Activated CD4-positive, alpha-beta T cell treated with anti-CD3 and anti-CD28 coated beads for 24 hours (primary cell): ENCODE results near the gene BAG3.

ENCODE experiments used
- DNase-seq, 2 donors: peaks; one replicate each; pipeline ENCODE4 v3.0.0-alpha.2; 2020; ENCODE audit warnings: low read depth in 2 of 2

BAG3 gene

DNA sequence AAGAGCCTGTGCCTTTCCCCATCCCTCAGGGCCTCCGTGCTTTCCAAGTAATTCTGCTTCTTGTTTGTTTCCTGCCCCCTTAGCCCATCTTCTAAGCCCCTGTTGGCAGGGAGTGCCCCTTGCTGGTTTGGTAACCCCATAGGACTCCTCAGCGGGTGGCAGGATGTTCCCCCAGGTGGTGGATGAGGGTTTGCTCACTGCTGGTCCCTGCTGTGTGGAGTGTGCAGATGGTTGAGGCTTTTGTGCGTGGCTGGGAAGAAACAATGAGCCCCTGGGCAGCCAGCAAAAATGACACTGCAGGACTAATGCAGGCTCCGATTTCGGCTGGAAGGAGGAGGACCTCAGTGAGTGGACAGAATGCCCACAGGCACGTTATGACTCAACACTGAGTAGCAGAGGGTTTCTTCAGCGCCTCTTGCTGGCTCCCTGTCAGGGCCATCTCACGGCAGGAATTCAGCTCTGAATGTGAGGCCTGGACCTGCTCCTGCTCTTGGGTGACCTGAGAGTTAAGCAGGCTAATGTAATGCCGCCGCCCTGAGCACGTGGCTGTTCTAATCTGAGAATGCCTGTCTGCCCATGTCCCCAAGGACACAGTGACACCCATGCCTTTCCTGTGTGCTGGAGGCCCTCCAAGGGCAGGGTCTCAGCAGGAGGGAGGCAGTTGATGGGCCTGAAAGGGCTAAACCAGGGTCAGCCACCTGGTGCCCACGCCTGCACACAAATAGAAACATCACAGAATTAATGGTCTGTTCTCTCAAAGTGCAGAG is 16.6 kb downstream of the BAG3 start:
- DNase-seq, result no peak

DNA sequence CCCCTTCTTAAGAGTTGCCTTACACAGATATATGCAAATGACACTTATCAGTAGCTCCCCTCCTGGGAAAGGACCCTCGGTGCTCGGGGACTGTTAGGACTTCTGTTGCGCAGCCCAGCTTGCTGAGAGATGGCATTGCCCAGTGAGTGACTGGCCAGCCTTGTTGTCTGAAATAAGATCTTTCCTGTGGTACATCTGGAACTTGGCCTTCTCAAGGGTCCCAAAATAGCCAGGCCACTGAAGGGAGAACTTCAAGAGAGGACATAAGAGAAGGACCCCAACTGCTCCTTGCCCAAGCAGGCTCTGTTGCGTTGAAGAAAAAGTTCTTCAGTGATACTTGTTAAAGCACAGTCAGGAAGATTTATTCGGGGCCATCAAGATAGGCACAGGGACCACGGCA is 17.3 kb downstream of the BAG3 start:
- DNase-seq, result no peak

DNA sequence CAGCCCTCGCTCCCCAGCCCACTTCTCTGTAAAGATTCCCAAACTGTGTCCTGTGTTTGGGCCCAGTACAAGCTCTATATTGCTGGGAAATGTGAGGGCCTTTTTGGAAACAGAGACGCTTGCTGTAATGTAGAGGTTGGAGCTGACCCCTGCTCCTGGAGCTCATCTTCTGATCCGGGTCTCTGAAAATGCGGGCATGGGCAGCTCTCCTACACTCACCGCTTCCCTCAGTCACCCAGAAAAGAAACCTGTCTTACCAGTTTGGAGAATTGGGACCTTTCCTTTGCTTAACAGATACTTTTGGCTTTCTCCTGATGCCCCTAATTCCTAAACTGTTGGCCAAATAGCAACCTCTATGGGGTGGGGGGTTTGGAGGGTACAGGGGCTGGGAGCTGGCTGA is 18.2 kb downstream of the BAG3 start:
- DNase-seq, result no peak

DNA sequence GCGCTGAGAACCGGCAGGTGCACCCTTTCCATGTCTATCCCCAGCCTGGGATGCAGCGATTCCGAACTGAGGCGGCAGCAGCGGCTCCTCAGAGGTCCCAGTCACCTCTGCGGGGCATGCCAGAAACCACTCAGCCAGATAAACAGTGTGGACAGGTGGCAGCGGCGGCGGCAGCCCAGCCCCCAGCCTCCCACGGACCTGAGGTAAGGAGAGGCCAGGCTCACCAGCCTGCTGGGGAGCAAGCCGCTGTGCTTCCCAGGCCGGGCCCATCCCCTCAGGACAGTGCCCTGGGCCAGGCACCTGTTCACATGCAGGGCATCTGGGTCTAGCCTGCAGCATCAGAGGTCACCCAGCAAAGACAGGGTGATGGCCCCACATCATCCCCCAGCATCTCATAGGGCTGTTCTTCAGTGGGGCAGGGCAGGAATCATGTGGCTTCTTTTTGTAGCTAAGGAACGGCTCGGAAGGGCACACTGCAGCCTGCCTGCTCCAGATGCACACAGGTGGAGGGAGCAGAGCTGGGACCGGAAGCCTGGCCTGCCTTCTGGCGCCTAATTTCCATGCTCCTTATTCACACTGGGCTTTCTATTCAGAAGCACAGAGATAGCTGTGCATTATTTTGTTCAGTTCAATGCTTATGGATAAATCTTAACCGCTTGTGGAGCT is 18.9 kb downstream of the BAG3 start:
- DNase-seq, result no peak

DNA sequence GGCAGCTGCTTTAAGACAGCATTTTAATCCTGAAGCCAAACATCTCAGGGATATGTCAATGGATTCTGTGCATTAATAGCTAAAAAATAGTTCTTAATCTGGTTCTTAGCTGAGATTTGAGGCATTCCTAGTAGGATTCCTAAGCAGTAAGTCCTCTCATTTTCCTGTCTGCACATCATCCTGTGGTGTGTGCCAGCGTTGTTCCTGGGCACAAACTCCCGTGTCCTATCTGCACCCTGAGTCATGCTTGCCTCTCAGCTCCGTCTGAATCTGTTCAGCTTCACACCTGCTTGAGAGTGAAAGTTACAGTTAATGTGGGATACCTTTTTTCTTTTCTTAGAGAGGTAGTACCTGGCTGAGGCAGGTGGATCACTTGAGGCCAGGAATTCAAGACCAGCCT is 19.5 kb downstream of the BAG3 start:
- DNase-seq, result no peak

DNA sequence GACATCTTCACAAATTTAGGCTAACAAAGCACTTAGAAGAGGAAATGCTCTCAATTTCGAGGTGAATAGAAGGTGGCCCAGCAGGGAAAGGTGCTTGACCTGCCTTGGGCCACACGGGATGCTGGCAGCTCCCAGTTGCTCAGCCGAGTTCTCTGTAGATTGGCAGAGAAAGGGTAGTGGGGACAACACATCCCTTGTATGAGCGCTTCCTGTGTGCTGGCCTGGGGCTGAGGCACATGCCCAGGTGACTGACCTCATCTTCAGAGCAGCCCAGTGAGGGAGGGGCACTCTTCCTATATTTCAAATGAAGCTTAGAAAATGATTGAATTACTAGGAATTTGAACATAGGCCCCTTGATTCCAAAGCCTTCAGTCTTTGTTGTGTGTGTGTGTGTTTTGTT is 20.2 kb downstream of the BAG3 start:
- DNase-seq, result no peak

DNA sequence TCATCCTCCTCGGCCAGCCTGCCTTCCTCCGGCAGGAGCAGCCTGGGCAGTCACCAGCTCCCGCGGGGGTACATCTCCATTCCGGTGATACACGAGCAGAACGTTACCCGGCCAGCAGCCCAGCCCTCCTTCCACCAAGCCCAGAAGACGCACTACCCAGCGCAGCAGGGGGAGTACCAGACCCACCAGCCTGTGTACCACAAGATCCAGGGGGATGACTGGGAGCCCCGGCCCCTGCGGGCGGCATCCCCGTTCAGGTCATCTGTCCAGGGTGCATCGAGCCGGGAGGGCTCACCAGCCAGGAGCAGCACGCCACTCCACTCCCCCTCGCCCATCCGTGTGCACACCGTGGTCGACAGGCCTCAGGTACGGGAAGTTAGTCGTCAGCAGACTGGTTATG is 21.1 kb downstream of the BAG3 start:
- DNase-seq, result no peak

DNA sequence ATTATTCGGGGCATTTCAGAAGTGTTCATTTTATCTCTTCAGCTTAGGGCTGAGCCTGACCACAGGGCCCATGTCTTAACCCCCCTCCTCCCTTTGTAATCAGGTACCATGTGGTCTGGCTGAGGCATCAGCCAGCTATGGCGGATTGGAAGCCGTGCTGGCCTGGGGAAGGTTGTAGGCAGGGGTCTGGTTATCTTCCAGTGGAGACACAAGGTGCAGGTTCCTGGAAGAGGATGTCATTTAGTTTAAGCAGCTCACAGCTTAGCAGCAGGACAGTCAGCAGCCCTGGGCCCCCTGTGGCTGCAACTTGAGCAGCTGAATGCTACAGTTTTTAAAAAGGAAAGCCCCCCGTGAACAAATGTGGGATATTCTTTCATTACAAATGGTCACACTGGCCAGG is 22.1 kb downstream of the BAG3 start:
- no peak for DNase-seq

DNA sequence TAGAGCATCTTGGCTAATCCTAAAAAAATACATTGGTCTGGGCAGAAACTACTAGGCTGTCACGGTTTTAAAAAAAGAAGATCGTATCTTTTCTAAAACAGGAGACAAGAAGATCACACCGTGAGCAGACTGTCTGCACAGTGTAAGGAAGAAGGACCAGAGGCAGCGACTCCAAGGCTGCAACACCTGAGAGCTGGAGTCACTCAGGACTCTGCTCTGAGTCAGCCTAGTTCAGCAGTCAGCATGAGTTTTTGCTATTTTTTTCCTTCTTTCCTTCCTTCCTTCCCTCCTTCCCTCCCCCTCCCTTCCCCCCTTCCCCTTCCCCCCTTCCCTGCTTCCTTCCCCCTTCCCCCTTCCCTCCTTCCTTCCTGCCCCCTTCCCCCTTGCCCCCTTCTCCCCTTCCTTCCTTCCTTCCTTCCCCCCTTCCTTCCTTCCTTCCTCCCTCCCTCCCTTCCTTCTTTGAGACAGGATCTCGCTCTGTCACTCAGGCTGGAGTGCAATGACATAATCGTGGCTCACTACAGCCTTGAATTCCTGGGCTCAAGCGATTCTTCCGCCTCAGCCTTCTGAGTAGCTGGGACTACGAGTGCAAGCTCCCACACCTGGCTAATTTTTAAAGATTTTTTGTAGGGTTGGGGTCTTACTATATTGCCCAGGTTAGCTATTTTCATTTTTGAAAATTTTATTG is 24.4 kb downstream of the BAG3 start:
- no peak for DNase-seq

DNA sequence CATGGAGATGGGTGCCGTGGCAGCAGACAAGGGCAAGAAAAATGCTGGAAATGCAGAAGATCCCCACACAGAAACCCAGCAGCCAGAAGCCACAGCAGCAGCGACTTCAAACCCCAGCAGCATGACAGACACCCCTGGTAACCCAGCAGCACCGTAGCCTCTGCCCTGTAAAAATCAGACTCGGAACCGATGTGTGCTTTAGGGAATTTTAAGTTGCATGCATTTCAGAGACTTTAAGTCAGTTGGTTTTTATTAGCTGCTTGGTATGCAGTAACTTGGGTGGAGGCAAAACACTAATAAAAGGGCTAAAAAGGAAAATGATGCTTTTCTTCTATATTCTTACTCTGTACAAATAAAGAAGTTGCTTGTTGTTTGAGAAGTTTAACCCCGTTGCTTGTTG is 25.9 kb downstream of the BAG3 start:
- DNase-seq, result no peak

DNA sequence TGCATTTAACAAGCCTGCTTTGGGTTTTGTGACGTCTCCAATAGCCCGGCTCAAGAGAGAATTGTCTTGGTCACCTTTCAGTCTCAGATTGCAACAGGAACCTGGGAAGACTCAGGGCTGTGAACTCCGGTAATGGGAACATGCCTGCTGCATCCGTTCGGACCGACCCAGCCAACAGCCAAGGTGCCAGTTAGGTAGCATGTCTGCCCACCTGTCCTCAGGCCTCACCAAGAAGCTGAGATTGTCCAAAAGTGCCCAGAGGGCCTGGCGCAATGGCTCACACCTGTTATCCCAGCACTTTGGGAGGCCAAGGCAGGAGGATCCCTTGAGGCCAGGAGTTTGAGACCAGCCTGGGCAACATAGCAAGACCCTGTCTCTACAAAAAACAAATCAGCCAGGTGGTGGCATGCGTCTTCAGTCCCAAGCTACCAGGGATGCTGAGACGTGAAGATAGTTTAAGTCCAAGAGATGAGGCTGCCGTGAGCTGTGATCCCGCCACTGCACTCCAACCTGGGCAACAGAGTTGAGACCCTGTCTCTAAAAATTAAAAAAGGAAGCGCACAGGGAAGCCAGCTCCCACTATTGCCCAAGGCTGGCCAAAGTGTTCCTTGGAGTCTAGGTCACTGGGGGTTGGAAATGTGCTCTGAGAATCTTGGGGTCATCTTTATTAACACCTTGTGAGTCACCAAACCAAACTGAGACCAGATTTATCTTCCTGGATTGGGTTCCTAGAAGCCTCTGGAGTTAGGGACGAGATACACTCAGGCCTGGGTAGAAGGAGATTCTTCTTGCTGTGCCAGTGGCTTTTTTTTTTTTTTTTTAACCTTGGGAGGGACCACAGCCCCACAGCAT is 26.9 kb downstream of the BAG3 start:
- DNase-seq, result no peak

DNA sequence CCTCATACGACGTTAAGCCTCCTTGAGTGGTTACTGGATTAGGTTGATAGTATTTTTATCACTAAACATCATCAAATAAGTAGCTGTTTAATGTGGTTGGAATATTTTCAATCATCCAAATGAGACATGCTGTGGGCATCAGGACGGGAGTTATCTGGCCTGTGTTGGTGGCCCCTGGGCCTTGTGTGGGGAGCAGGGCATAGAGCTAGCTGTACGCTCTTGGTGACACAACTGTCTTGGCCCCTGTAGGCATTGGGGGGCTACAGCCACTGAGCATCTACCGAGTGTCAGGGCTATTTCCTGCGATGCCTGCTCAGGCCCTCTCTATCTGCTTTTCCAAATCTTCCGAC is 28.3 kb downstream of the BAG3 start:
- DNase-seq, result no peak

DNA sequence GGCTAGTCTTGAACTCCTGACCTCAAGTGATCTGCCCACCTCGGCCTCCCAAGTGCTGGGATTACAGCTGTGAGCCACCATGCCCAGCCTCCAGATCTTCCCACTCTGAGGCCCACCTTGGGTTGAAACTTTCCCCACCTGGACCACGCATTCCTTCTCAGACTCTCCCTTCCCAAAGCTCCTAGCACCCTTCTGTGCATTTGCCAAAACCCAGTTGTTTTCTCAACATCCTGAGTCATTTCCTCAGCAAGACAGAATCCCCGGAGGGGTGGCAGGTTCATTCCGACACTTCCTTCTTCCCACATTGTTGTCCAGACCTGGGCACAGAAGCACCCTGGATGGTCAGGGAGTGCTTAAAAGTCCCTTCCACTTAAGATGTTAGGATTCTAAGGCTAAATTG is 28.9 kb downstream of the BAG3 start:
- no peak for DNase-seq

DNA sequence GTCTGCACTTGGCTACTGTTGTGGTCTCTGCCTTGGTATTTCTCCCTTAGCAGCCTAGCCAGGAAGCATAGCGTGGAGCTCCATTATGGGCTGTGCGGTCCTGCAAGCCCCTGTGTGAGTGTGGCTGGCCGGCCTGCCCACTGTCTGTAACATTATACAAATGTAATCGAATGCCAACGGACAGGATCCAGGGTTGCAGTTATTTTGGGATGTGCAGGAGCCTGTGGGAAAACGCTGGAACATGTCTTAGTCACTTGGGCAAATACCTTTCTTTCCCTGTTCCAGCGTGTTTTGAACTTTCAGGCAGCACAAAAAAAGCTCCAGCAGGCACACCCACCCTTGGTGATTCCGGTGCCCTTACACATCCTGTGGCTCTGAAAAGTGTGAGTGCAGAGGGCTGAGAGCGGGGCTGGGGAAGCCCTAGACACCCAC is 29.5 kb downstream of the BAG3 start:
- DNase-seq, result no peak

DNA sequence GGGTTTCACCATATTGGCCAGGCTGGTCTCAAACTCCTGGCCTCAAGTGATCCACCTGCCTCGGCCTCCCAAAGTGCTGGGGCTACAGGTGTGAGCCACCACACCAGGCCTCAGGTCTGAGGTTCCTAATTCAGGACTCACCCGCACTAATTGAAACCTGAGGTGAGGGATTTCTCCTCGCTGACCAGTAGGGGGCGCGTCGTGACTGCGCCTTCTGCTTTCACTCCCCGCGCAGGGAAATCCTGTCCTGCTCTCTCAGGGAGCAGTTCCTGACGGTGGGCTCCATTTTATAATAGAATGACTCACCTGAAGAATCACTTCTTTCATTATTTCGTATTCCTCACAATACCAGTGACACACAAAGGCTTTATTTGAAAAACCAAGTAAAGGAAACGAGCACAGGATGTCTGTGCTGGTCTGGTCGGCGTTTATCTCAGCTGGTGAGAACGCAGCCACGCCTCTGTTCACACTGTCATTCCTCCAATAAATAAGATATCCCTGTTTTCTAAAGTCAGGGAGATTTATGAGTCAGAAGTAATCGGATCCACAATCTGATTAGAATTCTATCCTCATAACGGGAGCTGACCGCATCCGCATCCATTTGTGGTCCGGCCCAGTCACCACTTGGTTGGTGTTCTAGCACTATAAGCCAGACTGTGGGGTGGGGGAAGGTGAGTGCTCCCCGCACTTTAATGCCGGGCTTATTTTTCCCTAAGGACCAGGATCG is 35.4 kb downstream of the BAG3 start:
- peak; percentile 77 to 86 for DNase-seq

DNA sequence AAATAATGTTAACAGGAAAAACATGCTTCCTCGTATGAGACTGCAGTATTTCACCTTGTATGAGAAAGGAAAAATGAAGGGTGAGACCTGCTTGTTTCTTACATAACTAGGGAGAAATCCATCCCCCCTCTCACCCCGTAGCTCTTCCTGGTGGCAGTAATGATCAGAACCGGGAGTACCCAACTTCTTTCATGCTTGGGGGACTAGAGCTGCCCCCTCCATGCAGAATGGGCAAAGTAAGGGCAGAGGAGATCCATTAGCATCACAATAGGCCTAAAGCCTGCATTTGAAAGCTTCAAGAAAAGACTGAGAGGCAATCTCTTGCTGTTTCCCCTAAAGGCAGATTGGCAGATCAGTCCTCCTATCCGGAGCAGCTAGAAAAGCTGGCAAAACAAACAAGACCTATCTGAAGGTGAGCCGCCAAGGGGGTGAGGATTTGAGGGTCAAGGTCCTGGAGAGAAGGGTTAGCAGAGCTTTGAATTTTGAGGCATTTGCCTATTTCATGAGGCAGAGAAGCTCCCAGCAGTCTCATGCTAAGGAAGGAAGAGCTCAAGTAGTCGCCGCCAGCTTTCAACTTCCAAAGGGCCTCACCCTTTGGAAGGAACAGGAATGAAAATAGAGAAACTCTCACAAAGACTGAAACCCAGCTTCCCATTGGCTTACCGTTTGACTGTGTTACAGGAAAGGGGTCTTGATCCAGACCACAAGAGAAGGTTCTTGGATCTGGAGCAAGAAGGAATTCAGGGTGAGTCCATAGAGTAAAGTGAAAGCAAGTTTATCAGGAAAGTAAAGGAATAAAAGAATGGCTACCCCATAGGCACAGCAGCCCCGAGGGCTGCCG is 36.2 kb downstream of the BAG3 start:
- DNase-seq, result no peak

DNA sequence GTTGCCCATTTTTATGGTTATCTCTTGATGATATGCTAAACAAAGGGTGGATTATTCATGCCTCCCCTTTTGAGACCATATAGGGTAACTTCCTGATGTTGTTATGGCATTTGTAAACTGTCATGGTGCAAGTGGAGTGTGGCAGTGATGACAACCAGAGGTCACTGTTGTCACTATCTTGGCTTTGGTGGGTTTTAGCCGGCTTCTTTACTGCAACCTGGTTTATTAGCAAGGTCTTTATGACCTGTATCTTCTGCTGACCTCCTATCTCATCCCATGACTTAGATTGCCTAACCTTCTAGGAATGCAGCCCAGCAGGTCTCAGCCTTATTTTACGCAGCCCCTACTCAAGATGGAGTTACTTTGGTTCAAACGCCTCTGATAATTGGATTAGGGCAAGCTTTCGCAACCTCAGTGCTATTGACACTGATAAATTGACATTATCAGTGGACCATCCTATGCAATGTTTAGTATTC is 36.9 kb downstream of the BAG3 start:
- DNase-seq, result no peak

DNA sequence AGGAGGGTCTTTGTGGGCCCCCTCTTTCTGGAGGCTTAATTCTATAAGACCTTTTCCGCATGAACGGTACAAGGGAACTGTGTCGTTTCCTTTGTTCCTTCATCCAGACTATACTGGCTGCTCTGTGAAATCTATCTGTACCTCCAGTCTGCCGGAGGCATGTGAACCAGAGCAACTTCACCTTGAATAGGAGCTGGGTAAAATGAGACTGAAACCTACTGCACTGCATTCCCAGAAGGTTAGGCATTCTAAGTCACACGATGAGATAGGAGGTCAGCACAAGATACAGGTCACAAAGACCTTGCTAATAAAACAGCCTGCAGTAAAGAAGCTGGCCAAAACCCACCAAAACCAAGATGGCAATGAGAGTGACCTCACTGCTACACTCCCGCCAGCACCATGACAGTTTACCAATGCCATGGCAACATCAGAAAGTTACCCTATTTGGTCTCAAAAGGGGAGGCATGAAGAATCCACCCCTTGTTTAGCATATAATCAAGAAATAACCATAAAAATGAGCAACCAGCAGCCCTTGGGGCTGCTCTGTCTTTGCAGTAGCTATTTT is 37.9 kb downstream of the BAG3 start:
- DNase-seq, result no peak

DNA sequence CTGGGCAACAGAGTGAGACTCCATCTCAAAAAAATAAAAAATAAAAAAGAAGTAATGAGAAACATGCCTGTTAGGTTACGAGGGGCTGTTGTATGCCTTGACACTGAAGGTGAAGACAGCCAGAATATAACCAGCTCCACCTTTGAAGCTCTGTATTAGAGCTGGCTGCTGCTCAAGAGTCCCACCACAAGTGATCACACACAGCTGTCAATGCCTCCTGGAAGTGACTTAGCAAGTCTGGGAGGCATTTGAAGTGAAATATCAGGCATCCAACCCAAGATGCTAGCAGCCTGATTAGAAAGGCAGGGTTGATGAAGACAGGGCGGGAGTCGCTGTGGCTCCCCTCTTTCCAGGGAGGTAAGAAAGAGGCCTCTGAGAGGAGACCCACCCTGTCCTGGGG is 40.5 kb downstream of the BAG3 start:
- no peak for DNase-seq
